Adrenal gland (tissue), 5 donors: ENCODE measurements around the gene FAM89A.

Experiments used
- POLR2A ChIP-seq, 2 donors: fragments of 450-650 bp; IDR thresholded peaks; one replicate each; pipeline ENCODE4 v1.6.1; 2017; ENCODE audit warnings: antibody characterized with exemption in 2 of 2, mild to moderate bottlenecking in 2 of 2, moderate library complexity in 1 of 2
- TF ChIP-seq, protein P1 (sequence below), 6 experiments: fragments of 450-650 bp in 4 of 6; fragments of 200-600 bp in 2 of 6; sonication (generic) in 1 of 6; IDR thresholded peaks; 1 replicate in 5 of 6; 2 replicates in 1 of 6; pipeline versions ENCODE4 v1.5.1 to v1.8.0; 2016 to 2021; ENCODE audit warnings: antibody characterized with exemption in 6 of 6, mild to moderate bottlenecking in 2 of 6, moderate library complexity in 1 of 6
- donor health status: DM: no; HTN: no; CAD: no.

DNA sequence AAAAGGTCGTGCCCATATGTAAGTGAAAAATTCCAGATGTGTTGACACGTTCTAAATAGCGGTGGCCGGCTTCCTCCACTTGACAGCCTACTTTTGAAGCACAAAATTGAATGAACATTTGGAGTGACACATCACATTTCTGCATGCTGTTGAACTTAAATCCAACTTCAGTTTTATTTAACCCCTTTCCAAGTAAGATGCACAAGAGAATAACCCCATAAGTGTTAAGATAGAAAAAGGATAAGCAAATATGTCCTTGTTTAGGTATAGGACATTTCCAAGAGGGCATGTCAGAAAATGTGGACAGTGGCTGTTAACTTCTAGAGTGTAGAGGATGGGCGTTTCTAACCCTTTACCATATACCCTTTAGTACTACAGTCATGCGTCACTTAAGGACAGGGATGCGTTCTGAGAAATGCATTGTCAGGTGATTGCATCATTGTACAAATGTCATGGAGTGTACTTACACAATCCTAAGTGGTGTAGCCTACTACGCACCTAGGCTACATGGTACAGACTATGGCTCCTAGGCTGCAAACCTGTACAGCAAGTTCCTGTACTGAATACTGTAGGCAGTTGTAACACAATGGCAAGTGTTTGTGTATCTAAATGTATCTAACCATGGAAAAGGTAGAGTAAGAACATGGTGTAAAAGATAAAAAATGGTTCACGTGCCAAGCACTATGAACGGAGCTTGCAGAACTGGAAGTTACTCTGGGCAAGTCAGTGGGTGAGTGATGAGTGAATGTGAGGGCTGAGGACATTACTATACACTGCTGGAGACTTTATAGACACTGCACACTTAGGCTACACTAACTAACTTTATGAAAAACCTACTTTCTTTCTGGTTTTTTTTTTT is 9.3 kb upstream of the FAM89A start:
- TF ChIP-seq, protein P1, sequence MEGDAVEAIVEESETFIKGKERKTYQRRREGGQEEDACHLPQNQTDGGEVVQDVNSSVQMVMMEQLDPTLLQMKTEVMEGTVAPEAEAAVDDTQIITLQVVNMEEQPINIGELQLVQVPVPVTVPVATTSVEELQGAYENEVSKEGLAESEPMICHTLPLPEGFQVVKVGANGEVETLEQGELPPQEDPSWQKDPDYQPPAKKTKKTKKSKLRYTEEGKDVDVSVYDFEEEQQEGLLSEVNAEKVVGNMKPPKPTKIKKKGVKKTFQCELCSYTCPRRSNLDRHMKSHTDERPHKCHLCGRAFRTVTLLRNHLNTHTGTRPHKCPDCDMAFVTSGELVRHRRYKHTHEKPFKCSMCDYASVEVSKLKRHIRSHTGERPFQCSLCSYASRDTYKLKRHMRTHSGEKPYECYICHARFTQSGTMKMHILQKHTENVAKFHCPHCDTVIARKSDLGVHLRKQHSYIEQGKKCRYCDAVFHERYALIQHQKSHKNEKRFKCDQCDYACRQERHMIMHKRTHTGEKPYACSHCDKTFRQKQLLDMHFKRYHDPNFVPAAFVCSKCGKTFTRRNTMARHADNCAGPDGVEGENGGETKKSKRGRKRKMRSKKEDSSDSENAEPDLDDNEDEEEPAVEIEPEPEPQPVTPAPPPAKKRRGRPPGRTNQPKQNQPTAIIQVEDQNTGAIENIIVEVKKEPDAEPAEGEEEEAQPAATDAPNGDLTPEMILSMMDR (IDR thresholded peaks at IDR 0.05) = no peak
- no peak for TF ChIP-seq POLR2A (IDR thresholded peaks at IDR 0.05)
